ENCODE data around the gene IGSF9B.

Gene IGSF9B

GRCh38 chr11:133988686-133989410, 32.1 kb upstream of the IGSF9B start:
- TF ChIP-seq GATA3 (IDR thresholded peaks at IDR 0.05; ENCODE audit: low read depth, low read length) (no peak), GATA2 (IDR thresholded peaks at IDR 0.05; ENCODE audit: low read depth, low read length) (no peak)

GRCh38 chr11:133987171-133987570, 30.4 kb upstream of the IGSF9B start:
- TF ChIP-seq GATA3 (IDR thresholded peaks at IDR 0.05; ENCODE audit: low read depth, low read length) (no peak), GATA2 (IDR thresholded peaks at IDR 0.05; ENCODE audit: low read depth, low read length) (no peak)

GRCh38 chr11:133985981-133986944, 29.5 kb upstream of the IGSF9B start:
- TF ChIP-seq GATA3 (IDR thresholded peaks at IDR 0.05; ENCODE audit: low read depth, low read length) (no peak), GATA2 (IDR thresholded peaks at IDR 0.05; ENCODE audit: low read depth, low read length) (no peak)

- TF ChIP-seq GATA2 (IDR thresholded peaks at IDR 0.05; ENCODE audit: low read depth, low read length): no peak
- no peak for TF ChIP-seq GATA3 (IDR thresholded peaks at IDR 0.05; ENCODE audit: low read depth, low read length)
Observed at GRCh38 chr11:133984828-133985227, 28.1 kb upstream of the IGSF9B start.

- TF ChIP-seq GATA3 (IDR thresholded peaks at IDR 0.05; ENCODE audit: low read depth, low read length): no peak
- no peak for TF ChIP-seq GATA2 (IDR thresholded peaks at IDR 0.05; ENCODE audit: low read depth, low read length)
Observed at GRCh38 chr11:133983660-133984316, 27.0 kb upstream of the IGSF9B start.

GRCh38 chr11:133982876-133983275, 26.1 kb upstream of the IGSF9B start:
- no peak for TF ChIP-seq GATA2 (IDR thresholded peaks at IDR 0.05; ENCODE audit: low read depth, low read length)
- no peak for TF ChIP-seq GATA3 (IDR thresholded peaks at IDR 0.05; ENCODE audit: low read depth, low read length)

GRCh38 chr11:133982151-133982550, 25.4 kb upstream of the IGSF9B start:
- no peak for TF ChIP-seq GATA3 (IDR thresholded peaks at IDR 0.05; ENCODE audit: low read depth, low read length)
- no peak for TF ChIP-seq GATA2 (IDR thresholded peaks at IDR 0.05; ENCODE audit: low read depth, low read length)

GRCh38 chr11:133981156-133981555, 24.4 kb upstream of the IGSF9B start:
- no peak for TF ChIP-seq GATA3 (IDR thresholded peaks at IDR 0.05; ENCODE audit: low read depth, low read length)
- TF ChIP-seq GATA2 (IDR thresholded peaks at IDR 0.05; ENCODE audit: low read depth, low read length): no peak

GRCh38 chr11:133980665-133981064, 23.9 kb upstream of the IGSF9B start:
- TF ChIP-seq GATA3 (IDR thresholded peaks at IDR 0.05; ENCODE audit: low read depth, low read length) (no peak), GATA2 (IDR thresholded peaks at IDR 0.05; ENCODE audit: low read depth, low read length) (no peak)

GRCh38 chr11:133978794-133979193, 22.0 kb upstream of the IGSF9B start:
- no peak for TF ChIP-seq GATA3 (IDR thresholded peaks at IDR 0.05; ENCODE audit: low read depth, low read length)
- TF ChIP-seq GATA2 (IDR thresholded peaks at IDR 0.05; ENCODE audit: low read depth, low read length): no peak

- TF ChIP-seq GATA3 (IDR thresholded peaks at IDR 0.05; ENCODE audit: low read depth, low read length): no peak
- TF ChIP-seq GATA2 (IDR thresholded peaks at IDR 0.05; ENCODE audit: low read depth, low read length): no peak
Observed at GRCh38 chr11:133977067-133977677, 20.4 kb upstream of the IGSF9B start.

GRCh38 chr11:133975488-133975849, 18.7 kb upstream of the IGSF9B start:
- TF ChIP-seq GATA2 (IDR thresholded peaks at IDR 0.05; ENCODE audit: low read depth, low read length) (no peak), GATA3 (IDR thresholded peaks at IDR 0.05; ENCODE audit: low read depth, low read length) (no peak)

GRCh38 chr11:133974836-133975487, 18.2 kb upstream of the IGSF9B start:
- TF ChIP-seq GATA3 (IDR thresholded peaks at IDR 0.05; ENCODE audit: low read depth, low read length) (no peak), GATA2 (IDR thresholded peaks at IDR 0.05; ENCODE audit: low read depth, low read length) (no peak)

All from SH-SY5Y (cell line).